ENCODE measurements around the gene AIG1. TPM values are rescaled to one million over a fixed set of nuclear protein-coding genes. Genes with fewer than 3 reads are reported as not detected.

The AIG1 gene
- total RNA-seq, 1 experiment from 2014 or later, result 31.0 TPM

Other genes starting within 250 kb of the AIG1 start
- 2.3 and 2.7 TPM in 2 replicates for gene HIVEP2, start 115.7 kb upstream of the AIG1 start, total RNA-seq (2014; rRNA removed; shearing (Covaris generic))